NB4 (cell line): ENCODE results near the gene TMPRSS7.

Experiments
- CTCF ChIP-seq: IDR thresholded peaks from one replicate; pipeline ENCODE4 v1.5.1; 2012; ENCODE audit warnings: low read depth, low read length
- MAX ChIP-seq: IDR thresholded peaks from 2 replicates; pipeline ENCODE4 v1.6.1; 2011; ENCODE audit warnings: low read depth, low read length
- MYC ChIP-seq: IDR thresholded peaks from 2 replicates; pipeline ENCODE4 v1.6.1; 2011; ENCODE audit warnings: low read depth, low read length
- POLR2A ChIP-seq: IDR thresholded peaks from 2 replicates; pipeline ENCODE4 v1.6.1; 2011; ENCODE audit warnings: mild to moderate bottlenecking; ENCODE audit not compliant: insufficient read length; ENCODE audit errors: extremely low read depth

- TF ChIP-seq POLR2A = no peak
- TF ChIP-seq CTCF = no peak
- no peak for TF ChIP-seq MYC
- no peak for TF ChIP-seq MAX
Observed at GRCh38 chr3:112130638-112130993, 96.1 kb downstream of the TMPRSS7 start.
